HG03354 (cell line): ENCODE data around the gene KIF26A.

Experiments
- ATAC-seq: cut with Tn5 transposase; IDR thresholded peaks from one replicate; pipeline ENCODE4 v1.9.1; 2021; ENCODE audit warnings: mild to moderate bottlenecking; ENCODE audit not compliant: unreplicated experiment, poor library complexity, severe bottlenecking

KIF26A gene

DNA sequence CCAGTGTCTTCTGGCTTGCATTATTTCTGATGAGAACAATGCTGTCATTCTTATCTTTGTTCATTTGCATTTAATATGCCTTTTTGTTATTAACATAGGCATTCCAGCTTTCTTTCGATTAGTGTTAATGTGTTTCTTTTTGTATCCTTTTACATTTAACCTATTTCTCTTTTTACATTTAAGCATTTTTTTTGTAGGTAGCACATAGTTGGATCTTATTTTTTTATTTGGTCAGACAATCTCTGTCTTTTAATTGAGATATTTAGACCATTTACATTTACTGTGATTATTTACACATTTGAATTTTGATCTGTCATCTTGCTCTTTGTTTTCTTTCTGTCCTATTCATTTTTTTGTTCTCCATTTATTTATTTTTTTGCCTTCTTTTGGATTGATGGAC lies 14.5 kb upstream of the KIF26A start:
- no peak for ATAC-seq

DNA sequence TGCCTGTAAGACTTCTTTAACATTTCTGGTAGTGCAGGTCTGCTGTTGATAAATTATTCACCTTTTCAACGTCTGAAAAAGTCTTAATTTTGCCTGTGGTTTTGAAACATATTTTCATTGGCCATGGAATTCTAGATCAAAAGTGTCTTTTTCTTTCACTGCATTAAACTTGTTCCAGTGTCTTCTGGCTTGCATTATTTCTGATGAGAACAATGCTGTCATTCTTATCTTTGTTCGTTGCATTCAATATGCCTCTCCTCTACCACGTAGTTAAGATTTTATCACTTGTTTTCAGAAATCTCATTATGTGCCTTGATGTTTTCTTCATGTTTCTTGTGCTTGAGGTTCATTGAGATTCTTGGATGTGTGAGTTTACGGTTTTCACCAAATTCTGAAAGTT lies 13.4 kb upstream of the KIF26A start:
- no peak for ATAC-seq

GRCh38 chr14:104126753-104127152 lies 11.6 kb upstream of the KIF26A start:
- ATAC-seq, result no peak

DNA sequence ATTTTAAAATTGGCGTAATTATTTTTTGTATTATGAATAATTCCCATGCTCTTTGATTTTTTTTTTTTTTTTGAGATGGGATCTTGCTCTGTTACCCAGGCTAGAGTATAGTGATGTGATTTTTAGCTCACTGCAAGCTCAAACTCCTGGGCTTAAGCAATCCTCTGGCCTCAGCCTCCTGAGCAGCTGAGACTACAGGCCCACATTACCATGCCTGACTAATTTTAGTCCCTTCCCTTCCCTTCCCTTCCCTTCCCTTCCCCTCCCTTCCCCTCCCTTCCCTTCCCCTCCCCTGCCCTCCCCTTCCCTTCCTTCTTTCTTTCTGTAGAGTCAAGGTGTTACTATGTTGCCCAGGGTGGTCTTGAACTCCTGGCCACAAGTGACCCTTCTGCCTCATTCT lies 9.4 kb upstream of the KIF26A start:
- no peak for ATAC-seq

DNA sequence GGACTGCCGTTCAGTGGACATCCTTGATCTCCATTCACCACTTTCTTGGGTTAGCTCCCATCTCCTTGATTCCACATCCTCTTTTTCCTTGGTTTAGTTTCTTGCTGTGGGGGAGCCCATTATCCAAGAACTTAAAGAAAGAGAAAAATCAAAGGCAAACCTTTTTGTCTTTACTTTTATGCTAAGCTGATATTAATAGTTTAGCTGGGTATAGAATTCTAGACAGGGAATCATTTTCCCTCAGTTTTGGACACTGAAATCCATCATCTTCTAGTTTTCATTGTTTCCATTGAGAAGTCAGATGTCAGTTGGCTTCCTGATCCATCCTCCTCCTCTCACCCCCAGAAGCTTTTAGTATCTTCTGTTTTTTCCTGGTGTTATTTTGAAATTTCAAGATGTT lies 8.8 kb upstream of the KIF26A start:
- no peak for ATAC-seq

- no peak for ATAC-seq
These were observed 7.3 kb upstream of the KIF26A start for GRCh38 chr14:104130974-104131651.

DNA sequence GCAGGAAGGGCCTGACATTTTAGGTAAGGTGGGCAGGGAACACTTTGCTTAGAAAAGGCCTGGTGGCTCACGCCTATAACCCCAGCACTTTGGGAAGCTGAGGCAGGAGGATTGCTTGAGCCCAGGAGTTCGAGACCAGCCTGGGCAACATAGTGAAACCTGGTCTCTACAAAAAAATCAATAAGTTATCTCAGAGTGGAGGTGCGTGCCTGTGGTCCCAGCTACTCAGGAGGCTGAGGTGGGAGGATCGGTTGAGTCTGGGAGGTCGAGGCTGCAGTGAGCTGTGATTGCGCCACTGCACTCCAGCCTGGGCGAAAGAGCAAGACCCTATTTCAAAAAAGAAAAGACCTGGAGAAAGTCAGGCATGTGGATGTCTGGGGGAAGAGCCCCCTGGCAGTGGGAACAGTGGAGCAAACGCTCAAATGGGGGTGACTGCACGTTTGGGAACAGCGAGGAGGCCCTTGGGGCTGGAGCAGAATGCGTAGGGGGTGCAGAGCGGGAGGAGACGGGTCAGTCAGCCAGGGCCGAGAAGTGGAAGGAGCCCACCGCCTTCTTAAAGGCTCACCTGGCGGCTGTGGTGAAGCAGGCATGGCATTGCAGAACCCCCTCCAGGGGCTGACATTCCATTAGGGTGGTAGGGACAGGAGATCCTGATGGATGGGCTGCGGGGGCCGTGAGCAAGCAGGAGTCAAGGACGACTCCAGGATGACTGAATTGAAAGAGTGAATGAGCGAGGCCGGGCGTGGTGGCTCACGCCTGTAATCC lies 6.2 kb upstream of the KIF26A start:
- ATAC-seq, result no peak

GRCh38 chr14:104132981-104133380 lies 5.4 kb upstream of the KIF26A start:
- no peak for ATAC-seq

DNA sequence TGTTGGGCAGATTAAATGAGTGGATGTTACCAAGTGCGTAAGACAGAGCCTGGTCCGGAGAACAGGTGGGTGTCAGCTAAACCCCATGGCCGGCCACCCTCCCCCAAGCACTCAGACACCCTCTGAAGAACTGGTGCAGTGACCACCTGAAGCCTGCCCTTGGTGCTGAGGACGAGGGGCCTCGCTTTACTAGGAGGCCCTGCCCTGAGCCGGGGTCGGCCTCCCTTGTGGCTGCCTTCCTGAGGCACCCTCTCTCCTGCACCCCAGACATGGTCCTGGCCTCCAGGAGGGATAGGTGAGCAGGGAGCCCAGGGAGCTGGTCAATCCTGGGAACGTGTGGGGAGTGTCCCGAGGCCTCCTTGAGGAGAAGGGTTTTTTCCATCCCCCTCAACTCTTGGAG lies 4.9 kb upstream of the KIF26A start:
- no peak for ATAC-seq

DNA sequence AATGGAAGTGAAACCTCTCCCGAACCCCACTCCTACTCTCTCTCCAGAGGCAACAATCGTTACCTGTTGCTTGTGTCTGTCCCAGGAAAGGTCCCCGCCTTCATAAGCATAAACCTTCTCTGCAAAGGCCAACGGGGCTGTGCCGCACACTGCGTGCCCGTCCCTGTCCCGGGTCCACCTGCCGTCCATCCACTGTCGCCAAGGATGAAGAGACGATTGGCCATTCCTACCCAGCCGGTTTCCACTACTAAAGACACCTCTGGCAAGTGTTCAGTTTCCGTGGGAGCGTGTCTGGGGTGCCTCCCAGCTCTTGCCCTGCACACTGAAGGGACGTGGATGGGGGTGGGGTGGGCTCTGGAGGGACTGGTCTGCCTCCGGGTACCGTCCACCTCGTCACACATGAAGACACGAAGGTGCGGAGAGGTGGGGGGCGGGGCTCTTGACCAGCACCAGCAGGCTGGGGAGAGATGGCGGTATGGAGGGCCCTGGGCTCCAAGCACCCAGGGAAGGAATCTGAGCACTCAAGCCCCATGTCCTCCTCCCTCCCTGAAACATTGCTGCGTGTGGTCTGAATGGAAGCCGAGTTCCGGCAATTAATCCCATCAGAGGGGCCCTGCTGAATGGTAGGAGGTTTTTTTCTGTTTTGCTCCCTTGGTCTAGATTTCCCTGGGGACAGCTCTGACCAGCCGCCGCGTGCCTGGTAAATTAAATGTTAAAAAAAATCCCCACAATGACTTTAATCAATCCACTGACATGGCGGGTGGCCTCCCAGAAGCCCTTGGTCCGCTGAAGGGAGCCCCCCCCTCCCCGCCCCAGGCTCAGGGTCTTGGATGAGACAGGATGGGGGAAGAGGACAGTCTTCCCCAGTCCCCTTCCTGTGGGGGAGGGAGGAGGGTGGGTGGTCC lies 4.1 kb upstream of the KIF26A start:
- ATAC-seq, result no peak

GRCh38 chr14:104135121-104135903 lies 3.1 kb upstream of the KIF26A start:
- ATAC-seq, result no peak

GRCh38 chr14:104135904-104136471 lies 2.4 kb upstream of the KIF26A start:
- ATAC-seq, result no peak

DNA sequence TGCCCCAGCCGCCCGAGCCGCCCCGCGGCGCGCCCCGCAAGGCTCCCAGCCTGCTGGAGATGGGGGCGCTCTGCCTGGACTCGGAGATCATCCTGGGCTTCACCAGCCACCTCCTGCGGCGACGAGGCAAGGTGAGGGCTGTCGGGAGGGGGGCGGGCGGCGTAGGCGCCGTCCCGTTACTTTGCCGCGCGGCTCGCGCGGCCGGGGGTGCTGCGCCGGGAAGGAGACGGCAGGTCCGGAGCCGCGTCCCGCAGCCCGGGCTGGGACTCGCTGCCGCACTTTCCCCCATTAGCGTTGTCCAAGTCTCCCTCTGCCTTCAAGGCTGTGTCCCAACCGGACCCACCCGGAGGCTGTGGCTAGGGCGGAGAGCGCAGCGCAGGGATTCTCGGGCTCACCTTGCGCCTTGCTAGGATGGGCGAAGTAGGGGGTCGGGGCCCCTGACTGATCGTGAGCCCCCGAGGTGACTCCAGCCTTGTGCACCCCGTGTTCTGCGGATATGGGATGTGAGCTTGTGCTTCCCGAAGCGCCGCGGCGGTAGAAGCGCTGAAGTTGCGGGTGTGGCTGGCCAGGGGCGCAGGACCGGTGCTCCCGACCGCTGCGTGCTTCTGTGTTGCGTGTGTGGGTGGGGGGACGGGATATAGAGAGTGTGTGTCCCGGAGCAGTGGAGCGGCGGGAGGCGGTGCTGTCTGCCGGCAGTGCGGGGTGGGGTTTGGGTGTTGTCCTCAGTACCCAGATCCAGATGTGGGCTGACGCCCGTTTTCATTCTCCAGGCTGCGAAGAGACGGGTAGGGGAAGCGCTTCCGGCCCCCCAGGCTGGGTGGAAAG lies 1.7 kb upstream of the KIF26A start:
- ATAC-seq, result no peak

DNA sequence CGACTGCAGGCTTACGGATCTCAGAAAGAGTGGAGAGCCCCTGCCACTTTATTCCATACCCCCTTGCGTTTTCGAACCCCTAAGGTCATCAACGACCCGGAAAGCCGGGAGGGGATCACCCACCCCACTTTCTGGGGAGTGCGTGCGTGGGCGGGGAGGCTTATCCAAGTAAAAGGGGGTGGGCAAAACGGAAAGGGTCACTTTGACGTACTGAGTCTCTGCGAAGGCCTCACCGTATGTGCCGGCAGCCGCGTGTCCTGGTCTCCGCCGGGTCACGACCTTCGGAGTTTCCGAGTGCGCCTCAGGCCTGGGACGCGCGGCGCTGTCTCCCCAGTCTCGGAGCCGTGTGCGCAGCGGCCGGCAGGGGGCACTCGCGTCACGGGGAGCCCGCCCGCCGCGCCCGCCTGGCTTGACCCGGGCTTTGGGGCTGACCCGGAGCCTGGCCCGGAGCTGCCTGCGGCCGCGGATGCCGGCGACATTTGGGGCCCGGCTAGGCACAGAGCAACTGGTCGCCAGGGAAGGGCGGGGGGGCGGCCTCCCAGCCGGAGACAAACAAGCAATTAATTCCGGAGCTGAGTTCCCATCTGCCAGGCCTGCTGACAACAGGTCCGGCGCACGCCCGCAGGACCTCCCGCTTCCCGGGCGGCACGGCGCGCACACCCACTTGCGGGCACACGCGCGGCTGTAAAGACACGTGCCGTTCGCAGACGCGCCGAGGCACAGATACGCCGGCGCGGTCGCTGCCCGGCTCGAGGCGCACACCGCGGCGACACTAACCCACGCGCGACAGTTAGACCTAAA lies 890 bp upstream of the KIF26A start:
- no peak for ATAC-seq

DNA sequence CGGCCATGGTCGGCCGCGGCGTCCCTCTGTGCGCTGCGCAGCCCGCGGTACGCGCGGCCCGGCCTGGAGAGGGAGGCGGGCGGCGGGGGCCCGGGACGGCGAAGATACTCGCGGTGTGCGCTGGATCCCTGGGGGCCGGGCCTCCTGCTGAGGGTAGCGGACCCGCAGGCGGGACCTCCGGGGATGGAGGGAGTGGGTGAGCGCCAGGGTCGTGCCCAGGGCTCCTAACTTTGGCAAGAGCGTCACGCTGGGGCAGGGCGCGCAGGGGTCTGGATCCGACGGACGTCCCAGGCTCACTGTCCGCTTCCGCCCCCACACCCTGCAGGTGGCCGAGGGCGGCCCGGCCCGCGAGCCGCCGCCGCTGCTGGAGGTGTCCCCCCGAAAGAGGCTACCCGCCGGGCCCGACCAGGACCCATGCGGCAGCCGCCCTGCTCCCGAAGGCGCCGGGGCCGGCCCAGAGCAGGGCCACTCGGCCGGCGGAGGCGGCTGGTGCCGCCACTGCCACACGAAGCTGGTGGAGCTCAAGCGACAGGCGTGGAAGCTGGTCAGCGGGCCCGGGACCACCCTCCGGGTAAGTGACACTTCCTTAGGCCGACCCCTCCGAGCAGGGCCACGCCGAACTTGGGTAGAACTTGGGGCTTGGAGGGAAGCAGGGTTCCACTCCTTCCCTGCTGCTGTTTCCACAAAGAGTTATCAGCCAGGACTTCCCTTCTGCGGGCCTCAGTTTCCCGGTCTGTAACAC lies 502 bp downstream of the KIF26A start:
- no peak for ATAC-seq

DNA sequence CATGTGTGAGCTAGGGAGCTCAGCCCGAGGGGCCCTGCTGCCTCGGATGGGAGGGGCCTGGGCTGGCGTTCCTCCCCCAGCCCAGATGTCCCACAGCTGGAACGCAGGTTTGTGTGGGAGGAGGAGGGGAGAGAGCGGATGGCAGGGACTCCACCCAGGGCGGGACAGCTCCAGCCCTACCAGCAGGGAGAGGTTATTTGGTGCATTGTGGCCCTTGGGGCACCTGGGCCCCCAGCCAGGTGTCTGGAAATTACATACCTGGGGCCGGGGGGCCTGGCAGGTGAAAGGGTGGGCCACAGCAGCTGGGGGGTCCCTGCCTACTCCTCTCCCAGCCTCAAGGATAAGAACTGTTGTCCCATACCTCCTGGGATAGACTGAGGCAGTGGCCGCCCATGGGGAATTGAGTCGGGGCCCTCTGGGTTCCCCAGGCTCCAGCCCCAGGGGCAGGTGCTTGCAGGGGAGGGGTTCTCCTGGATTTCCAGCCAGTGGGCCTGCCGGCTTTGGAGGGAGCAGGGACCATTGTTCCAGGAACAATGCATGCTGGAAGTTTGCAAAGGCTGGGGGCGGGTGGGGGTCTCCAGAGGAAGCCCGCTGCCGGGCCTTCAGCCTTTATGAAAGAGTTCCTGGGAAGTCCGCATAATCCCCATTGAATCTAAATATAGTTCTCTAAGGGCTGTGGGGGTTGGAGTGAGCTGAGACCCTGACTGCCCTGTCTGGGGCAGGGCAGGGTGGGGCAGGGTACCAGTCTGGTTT lies 1.2 kb downstream of the KIF26A start:
- no peak for ATAC-seq

DNA sequence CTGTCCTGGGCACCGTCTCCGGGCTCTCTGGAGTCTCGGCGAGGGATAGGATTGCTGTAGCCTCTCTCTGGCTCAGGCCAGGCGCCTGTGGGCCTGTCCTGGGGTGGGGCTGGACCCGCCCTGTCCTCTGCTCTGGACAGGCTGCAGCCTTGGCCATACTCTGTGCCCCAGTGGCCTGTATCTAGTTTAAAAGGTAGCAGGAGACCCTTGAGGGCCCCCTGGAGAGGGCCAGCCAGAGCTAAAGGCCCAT lies 1.8 kb downstream of the KIF26A start:
- ATAC-seq, result no peak
